Osteocyte (in vitro differentiated cells): ENCODE data around the gene SMC5. TPM values are rescaled to one million over a fixed set of nuclear protein-coding genes. Genes with fewer than 3 reads are reported as not detected.
A peak's percentile ranks its signal among the peaks of the same experiment; 100 is the strongest.
"Not testable (repeated sequence)": the region's sequence is repeated elsewhere in the genome, so short reads cannot be mapped to it uniquely, and the experiment has no call there.

Experiments used
- DNase-seq: peaks from one replicate; pipeline ENCODE4 v3.0.0; 2021; ENCODE audit warnings: mixed read lengths; ENCODE audit not compliant: unreplicated experiment; ENCODE audit errors: extremely low spot score
- H3K27ac Mint-ChIP-seq: one replicate; pipeline ENCODE4 v1.8.0; 2021; ENCODE audit warnings: mild to moderate bottlenecking, mixed read lengths; ENCODE audit not compliant: unreplicated experiment
- H3K27me3 Mint-ChIP-seq: one replicate; pipeline ENCODE4 v1.8.0; 2021; ENCODE audit warnings: mixed read lengths; ENCODE audit not compliant: unreplicated experiment
- H3K36me3 Mint-ChIP-seq: one replicate; pipeline ENCODE4 v1.8.0; 2021; ENCODE audit warnings: mixed read lengths; ENCODE audit not compliant: unreplicated experiment
- H3K4me1 Mint-ChIP-seq: one replicate; pipeline ENCODE4 v1.8.0; 2021; ENCODE audit warnings: mixed read lengths; ENCODE audit not compliant: unreplicated experiment
- H3K4me3 Mint-ChIP-seq: one replicate; pipeline ENCODE4 v1.8.0; 2021; ENCODE audit warnings: mild to moderate bottlenecking, moderate library complexity, mixed read lengths; ENCODE audit not compliant: unreplicated experiment
- H3K9me3 Mint-ChIP-seq: one replicate; pipeline ENCODE4 v1.8.0; 2021; ENCODE audit warnings: mixed read lengths; ENCODE audit not compliant: unreplicated experiment
- CTCF ChIP-seq: fragments of 200-600 bp; sonication (generic); IDR thresholded peaks from 2 replicates; pipeline ENCODE4 v1.5.0; 2021; ENCODE audit warnings: antibody characterized with exemption, mild to moderate bottlenecking, moderate library complexity
- total RNA-seq: library from RNA; stranded (reverse); gene quantifications from 2 replicates; pipeline ENCODE4 v1.2.1, GENCODE V29; 2021

SMC5 gene
- total RNA-seq, 1 donor from 2014 or later: 30.4 TPM

- peak overlapping the region; percentile 23 for H3K27ac Mint-ChIP-seq
- H3K4me1 Mint-ChIP-seq: peaks cover 25% of the 10 kb centered on the region
- peaks cover 10% of the 10 kb centered on the region for H3K36me3 Mint-ChIP-seq
- no peak for TF ChIP-seq CTCF
- DNase-seq: no peak
- H3K27me3 Mint-ChIP-seq: no peaks in the 10 kb centered on the region
- H3K9me3 Mint-ChIP-seq: peaks cover 11% of the 10 kb centered on the region
- H3K4me3 Mint-ChIP-seq: no peak overlapping the region
Measured at GRCh38 chr9:70228118-70228517, 30.7 kb upstream of the SMC5 start.

GRCh38 chr9:70228611-70229010, 30.2 kb upstream of the SMC5 start:
- Mint-ChIP-seq H3K4me3 (no peak overlapping the region), H3K27ac (peak overlapping the region; percentile 75), H3K36me3 (peaks cover 10% of the 10 kb centered on the region), H3K9me3 (peaks cover 11% of the 10 kb centered on the region), H3K4me1 (peaks cover 25% of the 10 kb centered on the region), H3K27me3 (no peaks in the 10 kb centered on the region)
- no peak for TF ChIP-seq CTCF
- DNase-seq: no peak

DNA sequence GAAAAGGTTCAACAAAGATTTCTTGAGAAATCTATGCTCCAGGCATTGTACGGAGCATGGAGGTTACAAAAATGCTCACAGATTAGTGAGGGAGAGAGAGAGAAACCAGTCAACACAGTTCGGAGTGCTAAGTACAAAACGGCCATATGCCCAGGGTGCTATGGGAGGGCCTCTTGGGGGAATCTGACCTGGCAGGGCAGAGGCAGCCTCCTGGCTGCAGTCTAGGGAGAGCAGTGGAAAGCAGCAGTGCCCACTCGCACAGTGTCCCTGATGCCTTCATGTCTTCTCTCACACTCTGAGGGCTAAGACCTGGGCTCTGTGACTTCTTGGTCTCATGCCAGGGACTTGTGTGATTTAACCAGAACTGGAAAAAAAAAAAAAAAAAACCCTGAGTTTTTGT, 29.8 kb upstream of the SMC5 start:
- Mint-ChIP-seq H3K4me1 (peaks cover 25% of the 10 kb centered on the region), H3K9me3 (peaks cover 11% of the 10 kb centered on the region), H3K27me3 (no peaks in the 10 kb centered on the region), H3K4me3 (no peak overlapping the region), H3K36me3 (peaks cover 13% of the 10 kb centered on the region), H3K27ac (peak overlapping the region; percentile 75)
- no peak for DNase-seq
- no peak for TF ChIP-seq CTCF

- TF ChIP-seq CTCF: peak; percentile 59
- H3K4me1 Mint-ChIP-seq: peaks cover 25% of the 10 kb centered on the region
- DNase-seq: no peak
- H3K27me3 Mint-ChIP-seq: no peaks in the 10 kb centered on the region
- no peak overlapping the region for H3K4me3 Mint-ChIP-seq
- H3K27ac Mint-ChIP-seq: peak overlapping the region; percentile 75
- H3K9me3 Mint-ChIP-seq: peaks cover 11% of the 10 kb centered on the region
- H3K36me3 Mint-ChIP-seq: peaks cover 13% of the 10 kb centered on the region
Measured at GRCh38 chr9:70229579-70229978, 29.2 kb upstream of the SMC5 start.

GRCh38 chr9:70232476-70232875, 26.3 kb upstream of the SMC5 start:
- no peak for TF ChIP-seq CTCF
- Mint-ChIP-seq H3K4me3 (no peak overlapping the region), H3K4me1 (peaks cover 25% of the 10 kb centered on the region), H3K9me3 (peaks cover 4% of the 10 kb centered on the region), H3K27ac (no peak overlapping the region), H3K27me3 (no peaks in the 10 kb centered on the region), H3K36me3 (peaks cover 12% of the 10 kb centered on the region)
- DNase-seq: no peak

- H3K4me3 Mint-ChIP-seq, H3K27ac Mint-ChIP-seq, DNase-seq, H3K9me3 Mint-ChIP-seq, H3K27me3 Mint-ChIP-seq: not testable (repeated sequence)
- H3K4me1 Mint-ChIP-seq: peaks cover 16% of the 10 kb centered on the region
- H3K36me3 Mint-ChIP-seq: peaks cover 19% of the 10 kb centered on the region
Measured at GRCh38 chr9:70234208-70234607, 24.6 kb upstream of the SMC5 start.

DNA sequence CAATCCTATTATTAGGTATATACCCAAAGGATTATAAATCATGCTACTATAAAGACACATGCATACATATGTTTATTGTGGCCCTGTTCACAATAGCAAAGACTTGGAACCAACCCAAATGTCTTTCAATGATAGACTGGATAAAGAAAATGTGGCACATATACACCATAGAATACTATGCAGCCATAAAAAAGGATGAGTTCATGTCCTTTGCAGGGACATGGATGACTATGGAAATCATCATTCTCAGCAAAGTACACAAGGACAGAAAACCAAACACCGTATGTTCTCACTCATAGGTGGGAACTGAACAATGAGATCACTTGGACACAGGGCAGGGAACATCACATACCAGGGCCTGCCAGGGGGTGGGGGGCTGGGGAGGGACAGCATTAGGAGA, 12.8 kb upstream of the SMC5 start:
- H3K27me3 Mint-ChIP-seq, DNase-seq, H3K4me1 Mint-ChIP-seq, H3K36me3 Mint-ChIP-seq, H3K27ac Mint-ChIP-seq, H3K9me3 Mint-ChIP-seq, H3K4me3 Mint-ChIP-seq: not testable (repeated sequence)
